Small intestine (tissue), 7 donors: Measurements from ENCODE around the gene NR1D1. TPM values are rescaled to one million over a fixed set of nuclear protein-coding genes. Genes with fewer than 3 reads are reported as not detected.
A peak's percentile ranks its signal among the peaks of the same experiment; 100 is the strongest.

ENCODE experiments used
- DNase-seq, 2 donors: peaks; one replicate each; pipeline versions ENCODE4 v3.0.0 to v3.0.0-alpha.2; 2013
- FAIRE-seq: peaks from 2 replicates; lab custom pipeline; 2012; peaks lifted over from hg19 to GRCh38; lab: Jason Lieb, UNC
- H3K27ac ChIP-seq, 3 donors: one replicate each; pipeline ENCODE4 v1.5.1; 2013; ENCODE audit warnings: low read length in 2 of 3, mild to moderate bottlenecking in 2 of 3, control low read depth in 1 of 3, inconsistent platforms in 1 of 3, low read depth in 1 of 3, moderate library complexity in 1 of 3
- H3K27me3 ChIP-seq, 3 donors: one replicate each; pipeline ENCODE4 v1.6.1; 2013; ENCODE audit warnings: low read length in 3 of 3, inconsistent platforms in 1 of 3; ENCODE audit not compliant: control insufficient read depth in 3 of 3, insufficient read depth in 3 of 3
- H3K36me3 ChIP-seq, 3 donors: one replicate each; pipeline ENCODE4 v1.6.1; 2013; ENCODE audit warnings: low read length in 3 of 3, inconsistent platforms in 1 of 3, low read depth in 1 of 3, mild to moderate bottlenecking in 1 of 3, moderate library complexity in 1 of 3; ENCODE audit not compliant: control insufficient read depth in 3 of 3, insufficient read depth in 2 of 3
- H3K4me1 ChIP-seq, 3 donors: one replicate each; pipeline ENCODE4 v1.6.1; 2013; ENCODE audit warnings: low read length in 2 of 3, inconsistent platforms in 1 of 3, low read depth in 1 of 3, mild to moderate bottlenecking in 1 of 3, moderate library complexity in 1 of 3; ENCODE audit not compliant: control insufficient read depth in 3 of 3, insufficient read depth in 2 of 3
- H3K4me3 ChIP-seq, 3 donors: one replicate each; pipeline ENCODE4 v1.5.1; 2013; ENCODE audit warnings: low read length in 3 of 3, control low read depth in 1 of 3, inconsistent platforms in 1 of 3, low read depth in 1 of 3, mild to moderate bottlenecking in 1 of 3, moderate library complexity in 1 of 3
- H3K9me3 ChIP-seq, 2 donors: one replicate each; pipeline ENCODE4 v1.6.1; 2013; ENCODE audit warnings: low read depth in 1 of 2, low read length in 1 of 2; ENCODE audit not compliant: control insufficient read depth in 2 of 2, insufficient read depth in 1 of 2
- WGBS, 3 donors: extraction: QIAGEN DNeasy Blood & Tissue Kit; methylation state at CpG; one replicate each; pipeline ENCODE4 v1.1.7; 2013; 5-methylcytosine and 5-hydroxymethylcytosine counted together
- polyA plus RNA-seq, 4 donors: library from polyadenylated mRNA; stranded (reverse) in 3 of 4; unstranded in 1 of 4; fragments of 200-250 nt in 3 of 4; fragments of 120-200 nt in 1 of 4; gene quantifications; one replicate each; pipeline versions ENCODE4 v1.2.1 to v1.2.3, GENCODE V29; 2013
- donor health status: healthy with polysubstance abuse.
- donor health status: control.
- donor health status: control.
- donor health status: Bipolar disorder and iron deficiency.
- donor health status: healthy.

The NR1D1 gene
- polyA plus RNA-seq, 4 donors, result 2.7 to 25.1 (median 12.1) TPM

DNA sequence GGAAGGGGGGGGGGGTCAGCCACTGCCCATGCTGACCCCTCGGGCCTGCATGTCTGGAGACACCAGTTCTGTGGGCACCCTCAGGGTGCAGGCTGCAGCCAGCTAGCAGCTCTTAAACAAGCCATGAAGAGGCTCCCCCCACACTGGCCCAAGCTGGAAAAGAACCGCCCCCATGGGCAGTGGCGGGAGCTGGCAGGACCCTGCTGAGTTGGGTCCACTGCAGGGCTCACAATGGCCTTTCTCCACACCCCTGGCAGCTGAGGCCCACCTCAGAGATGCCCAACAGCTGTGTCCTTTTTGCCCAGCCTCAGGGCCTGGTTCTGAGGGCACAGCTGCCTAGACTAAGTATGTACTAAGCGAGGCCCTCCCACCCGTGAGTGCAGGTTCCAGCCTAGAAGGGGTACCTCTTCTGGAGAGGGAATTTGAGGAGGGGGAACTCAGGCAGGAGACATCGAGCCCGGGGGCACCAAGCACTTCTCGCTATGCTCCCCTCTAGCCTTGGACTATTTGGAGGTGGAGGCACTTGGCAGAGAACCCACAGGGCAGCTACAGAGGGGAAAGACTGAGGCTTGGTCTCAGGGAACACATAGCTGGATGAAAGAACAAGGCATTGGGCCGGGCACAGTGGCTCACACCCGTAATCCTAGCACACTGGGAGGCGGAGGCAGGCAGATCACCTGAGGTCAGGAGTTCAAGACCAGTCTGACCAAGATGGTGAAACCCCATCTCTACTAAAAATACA, 34.4 kb downstream of the NR1D1 start:
- H3K27me3 ChIP-seq, result no peaks in the 10 kb centered on the region
- peaks cover 0 to 36% (median 0%) of the 10 kb centered on the region in 3 donors for H3K36me3 ChIP-seq
- FAIRE-seq (no peak), DNase-seq (no peak)
- no peaks in the 10 kb centered on the region for H3K9me3 ChIP-seq
- H3K27ac ChIP-seq, result peak overlapping the region; percentile 18 to 99 (median 79)
- peaks cover 12 to 81% (median 25%) of the 10 kb centered on the region in 3 donors for H3K4me1 ChIP-seq
- H3K4me3 ChIP-seq, result peak overlapping the region in 2 of 3 donors; percentile 79 to 93
- 51 to 58% (median 54%) methylated on average over 11 of the region's 11 CpGs for WGBS, 3 donors

DNA sequence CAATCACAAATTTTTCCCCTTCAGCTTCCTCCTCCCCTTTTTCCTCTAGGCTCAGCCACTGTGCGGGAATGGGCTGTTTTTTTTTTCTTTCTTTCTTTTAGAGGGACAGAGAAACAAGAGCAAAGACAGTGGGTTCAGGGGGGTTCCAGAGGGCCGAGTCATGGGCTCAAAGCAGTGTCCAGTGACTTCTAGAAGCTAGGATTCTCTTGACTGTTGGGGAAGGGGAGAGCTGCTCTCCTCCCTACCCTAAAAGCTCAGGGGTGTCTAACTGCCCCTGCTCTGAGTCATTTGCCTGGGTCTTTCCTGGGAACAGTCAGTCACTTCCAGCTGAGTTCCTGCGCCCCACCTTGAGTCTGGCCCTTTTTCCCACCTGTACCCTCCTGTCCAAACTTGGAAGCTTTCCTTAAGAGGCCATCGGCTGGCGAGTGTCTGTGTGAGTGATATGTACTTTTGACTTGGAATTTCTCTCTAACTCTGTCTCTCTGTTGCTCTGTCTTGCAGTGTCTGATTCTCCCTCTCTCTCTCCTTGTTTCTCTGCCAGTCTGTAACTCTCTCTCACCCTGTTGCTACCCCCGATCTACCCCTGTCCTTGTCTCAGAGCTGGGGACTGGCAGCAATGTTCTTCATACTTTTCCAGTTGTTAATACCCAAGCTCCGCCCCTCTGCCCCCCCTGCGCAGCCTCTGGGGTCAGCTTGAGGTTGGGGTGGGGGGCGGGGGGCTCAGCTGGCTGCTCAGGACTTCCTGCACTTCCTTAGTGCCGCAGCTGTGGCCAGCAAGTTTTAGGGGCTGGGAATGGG, 35.2 kb downstream of the NR1D1 start:
- H3K4me1 ChIP-seq, result peaks cover 8 to 73% (median 17%) of the 10 kb centered on the region in 3 donors
- no peak for FAIRE-seq
- H3K27ac ChIP-seq, result peak overlapping the region; percentile 91 to 99 (median 92)
- no peaks in the 10 kb centered on the region for H3K9me3 ChIP-seq
- H3K27me3 ChIP-seq, result no peaks in the 10 kb centered on the region
- DNase-seq, result peak; percentile 36 to 63
- H3K4me3 ChIP-seq, result peak overlapping the region; percentile 9 to 93 (median 79)
- WGBS, 3 donors, result 10 to 17% (median 17%) methylated on average over 10 of the region's 10 CpGs
- peaks cover 0 to 36% (median 0%) of the 10 kb centered on the region in 3 donors for H3K36me3 ChIP-seq

DNA sequence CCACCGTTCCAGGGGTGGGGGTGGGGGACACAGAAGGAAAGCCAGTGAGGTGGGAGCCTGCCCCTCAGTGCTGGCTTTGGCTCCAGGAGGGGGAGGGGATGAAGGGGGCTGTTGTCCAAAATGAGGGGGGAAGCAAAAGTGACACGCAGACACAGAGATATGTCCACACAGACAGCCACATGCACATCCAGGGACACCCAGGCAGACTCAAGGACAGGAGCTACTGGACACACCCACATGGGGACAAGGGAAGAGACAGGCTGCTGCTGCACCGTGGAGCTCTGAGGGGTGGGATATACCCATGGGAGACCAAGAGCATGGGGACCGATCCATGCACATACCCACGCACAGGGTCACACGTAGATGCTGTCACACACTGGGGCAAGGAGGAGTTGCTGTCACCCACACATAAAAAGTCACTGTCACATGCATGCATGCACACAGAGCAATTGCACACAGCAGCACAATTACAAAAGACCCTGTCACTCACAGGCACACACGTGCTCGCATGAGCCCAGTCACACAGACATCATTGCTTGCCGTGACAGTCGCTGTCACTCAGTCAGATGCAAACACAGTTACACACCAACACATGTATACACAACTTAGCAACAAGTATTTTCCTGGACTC, 36.4 kb downstream of the NR1D1 start:
- no peak for FAIRE-seq

DNA sequence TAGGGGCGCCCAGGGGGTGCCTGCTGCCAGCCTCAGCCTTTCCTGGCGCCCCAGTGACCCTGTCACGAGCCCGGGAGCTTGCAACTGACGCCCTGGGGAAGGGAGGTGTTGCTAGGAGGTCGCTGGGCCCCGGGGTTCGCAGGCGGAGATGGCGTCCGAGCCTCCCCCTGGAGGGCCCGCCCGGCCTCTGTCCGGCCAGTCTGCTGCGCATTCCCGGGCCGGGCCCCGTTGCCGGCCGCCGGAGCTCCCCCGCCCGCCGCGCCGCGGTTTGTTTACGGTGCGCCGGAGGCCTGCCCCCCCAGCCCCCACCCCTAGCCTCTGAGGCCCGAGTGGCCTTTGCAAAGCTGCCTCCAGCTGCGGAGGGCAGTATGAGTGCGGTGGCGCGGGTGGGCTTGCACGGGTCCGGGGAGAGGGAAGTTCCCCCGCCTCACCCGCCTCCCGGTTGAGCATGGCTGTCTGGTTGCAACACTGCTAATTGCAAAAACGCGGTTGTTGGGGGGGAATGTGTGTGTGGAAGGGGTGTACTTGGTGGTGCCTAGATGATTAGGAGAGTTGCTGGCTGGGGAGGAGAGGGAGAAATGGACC, 37.1 kb downstream of the NR1D1 start:
- 0 to 1% (median 0%) methylated on average over 21 to 42 of the region's 42 CpGs for WGBS, 3 donors
- peak in 1 of 2 donors; percentile 85 for DNase-seq
- FAIRE-seq, result no peak
- Histone ChIP-seq H3K4me1 (peaks cover 4 to 55% (median 5%) of the 10 kb centered on the region in 3 donors), H3K9me3 (no peaks in the 10 kb centered on the region), H3K27me3 (no peaks in the 10 kb centered on the region), H3K36me3 (peaks cover 0 to 32% (median 0%) of the 10 kb centered on the region in 3 donors), H3K27ac (peak overlapping the region; percentile 91 to 99 (median 92)), H3K4me3 (peak overlapping the region; percentile 79 to 93 (median 90))

More for the DNA sequence above, 36.4 kb downstream of the NR1D1 start:
- Histone ChIP-seq H3K36me3 (peaks cover 0 to 34% (median 0%) of the 10 kb centered on the region in 3 donors), H3K4me1 (peaks cover 4 to 61% (median 8%) of the 10 kb centered on the region in 3 donors), H3K4me3 (peak overlapping the region; percentile 79 to 93 (median 90)), H3K9me3 (no peaks in the 10 kb centered on the region), H3K27ac (peak overlapping the region; percentile 91 to 99 (median 92)), H3K27me3 (no peaks in the 10 kb centered on the region)
- WGBS, 3 donors, result 7 to 20% (median 18%) methylated on average over 10 of the region's 10 CpGs
- peak; percentile 57 to 64 for DNase-seq

DNA sequence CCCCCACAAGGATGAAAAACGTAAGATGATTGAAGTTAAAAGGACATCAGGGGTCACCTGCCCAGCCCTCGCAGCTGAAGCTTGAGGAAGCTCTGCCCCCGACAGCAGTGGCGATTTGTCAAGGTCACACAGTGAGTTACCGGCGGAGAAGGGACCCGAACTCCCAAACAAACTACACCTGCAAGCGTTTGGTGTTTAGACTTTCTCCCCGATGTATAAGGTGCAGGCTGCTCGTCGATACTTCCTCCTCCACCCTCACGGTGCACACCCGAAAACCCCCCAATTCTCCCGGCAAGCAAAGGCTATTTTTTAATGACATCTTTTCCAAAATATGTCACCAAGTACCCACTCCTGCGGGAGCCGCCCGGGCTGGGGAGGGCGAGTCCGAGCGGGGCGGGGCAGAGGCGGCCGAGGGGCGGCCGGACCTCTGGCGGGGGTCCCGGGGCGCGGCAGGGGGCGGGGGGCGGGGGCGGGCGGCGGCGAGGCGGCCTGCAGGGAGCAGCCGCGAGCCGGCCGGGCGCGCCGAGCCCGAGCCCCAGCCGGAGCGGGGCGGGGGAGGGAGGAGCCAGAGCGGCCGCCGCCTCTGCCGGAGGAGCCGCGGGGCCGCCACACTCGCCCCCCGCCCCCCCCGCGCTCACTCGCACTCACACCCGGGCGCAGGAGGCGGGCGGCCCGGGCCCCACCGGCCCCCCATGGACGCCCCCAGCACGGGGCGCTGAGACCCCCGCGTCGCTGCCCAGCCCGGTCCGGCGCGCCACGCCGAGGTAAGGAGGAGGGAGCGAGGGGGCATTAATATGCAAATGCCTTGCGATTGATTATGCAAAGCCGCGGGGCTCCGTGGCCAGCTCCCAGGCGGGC, 37.8 kb downstream of the NR1D1 start, which contains the start of gene THRA:
THRA (plus strand) TSS at position 637 of the 858 bp plus-strand sequence. CDS start 11,524 bp downstream, outside the sequence.
- H3K9me3 ChIP-seq, result no peaks in the 10 kb centered on the region
- WGBS, 3 donors, result 0 to 1% (median 0%) methylated on average over 29 to 83 of the region's 83 CpGs
- DNase-seq, result peak; percentile 74 to 86
- peaks cover 0 to 25% (median 0%) of the 10 kb centered on the region in 3 donors for H3K36me3 ChIP-seq
- peak within 1 kb of the TSS; percentile 91 to 99 (median 92) for H3K27ac ChIP-seq
- peaks cover 4 to 51% (median 4%) of the 10 kb centered on the region in 3 donors for H3K4me1 ChIP-seq
- no peak for FAIRE-seq
- no peaks in the 10 kb centered on the region for H3K27me3 ChIP-seq
- peak within 1 kb of the TSS; percentile 79 to 93 (median 90) for H3K4me3 ChIP-seq

DNA sequence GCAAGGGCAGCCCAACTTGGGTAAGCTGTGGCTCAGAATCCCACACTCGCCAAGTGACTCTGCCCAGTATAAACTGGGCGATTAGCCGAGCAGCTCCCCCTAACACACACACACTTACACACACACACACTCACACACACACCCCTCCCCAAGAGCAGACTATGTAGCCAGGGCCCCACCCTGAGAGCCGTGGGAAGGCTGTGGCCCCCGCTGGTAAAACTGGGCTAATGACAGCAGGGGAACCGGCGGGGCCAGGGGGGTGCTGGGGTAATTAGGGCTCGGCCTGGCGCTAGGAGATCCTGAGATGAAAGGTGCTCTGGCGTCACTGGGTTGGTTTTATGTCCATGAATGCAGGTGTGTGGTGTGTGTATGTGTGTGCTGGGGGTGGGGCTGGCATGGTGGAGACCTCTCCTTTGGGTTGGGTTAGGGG, 38.8 kb downstream of the NR1D1 start:
- Histone ChIP-seq H3K36me3 (peaks cover 0 to 18% (median 0%) of the 10 kb centered on the region in 3 donors), H3K9me3 (no peaks in the 10 kb centered on the region), H3K4me1 (peaks cover 2 to 41% (median 4%) of the 10 kb centered on the region in 3 donors), H3K27me3 (no peaks in the 10 kb centered on the region), H3K27ac (peak overlapping the region in 1 of 3 donors; percentile 64), H3K4me3 (no peak overlapping the region)
- FAIRE-seq (no peak), DNase-seq (peak; percentile 42 to 74)
- WGBS, 3 donors, result 9 to 51% (median 29%) methylated on average over 8 to 10 of the region's 10 CpGs

DNA sequence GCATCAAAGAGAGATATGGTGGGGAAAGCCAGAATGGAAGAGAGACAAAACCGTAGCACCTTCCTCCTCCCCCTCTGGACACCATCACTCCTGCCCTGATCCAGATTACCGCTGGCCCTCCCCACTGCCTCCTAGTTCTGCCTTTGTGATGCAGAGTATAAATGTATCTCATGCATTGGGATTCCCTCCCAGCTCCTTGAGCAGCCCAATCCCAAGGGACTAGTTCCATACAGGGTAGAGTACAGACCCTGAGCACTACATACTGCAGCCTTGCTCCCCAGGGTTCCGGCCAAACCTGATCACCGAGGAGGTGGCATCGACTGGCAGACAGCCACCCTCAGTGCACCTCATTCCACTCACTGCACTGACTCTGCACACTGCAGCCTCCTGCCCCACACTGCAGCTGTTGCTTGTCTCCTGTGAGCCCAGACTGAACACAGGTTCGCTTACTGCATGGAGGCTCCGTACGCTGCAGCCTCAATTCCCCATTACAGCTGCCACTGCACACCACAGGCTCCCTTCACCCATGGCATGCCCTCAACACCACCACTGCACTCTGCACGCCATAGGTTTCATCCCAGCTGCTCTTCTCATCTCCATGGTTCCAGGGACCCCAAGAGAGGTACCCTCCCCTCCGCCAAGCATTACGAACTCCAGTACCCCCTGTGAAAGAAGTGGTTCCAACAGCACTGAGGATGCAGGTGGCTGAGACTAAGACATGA, 39.3 kb downstream of the NR1D1 start:
- FAIRE-seq (no peak), DNase-seq (no peak)
- Histone ChIP-seq H3K27me3 (no peaks in the 10 kb centered on the region), H3K4me3 (no peak overlapping the region), H3K4me1 (peaks cover 0 to 36% (median 4%) of the 10 kb centered on the region in 3 donors), H3K36me3 (peaks cover 0 to 16% (median 0%) of the 10 kb centered on the region in 3 donors), H3K27ac (no peak overlapping the region), H3K9me3 (no peaks in the 10 kb centered on the region)
- 46 to 73% (median 57%) methylated on average over 11 of the region's 11 CpGs for WGBS, 3 donors
